Activated CD8-positive, alpha-beta memory T cell treated with anti-CD3 and anti-CD28 coated beads, Interleukin-2, amount 50 U/mL, for 48 hours (primary cell): ENCODE measurements around the gene LTBP1.

ENCODE experiments used
- DNase-seq: peaks from one replicate; pipeline ENCODE4 v3.0.0-alpha.2; 2020

LTBP1 gene

GRCh38 chr2:33238111-33238510 lies 291.4 kb downstream of the LTBP1 start:
- no peak for DNase-seq

- no peak for DNase-seq
Observed at GRCh38 chr2:33240178-33240577, 293.4 kb downstream of the LTBP1 start.

- DNase-seq: no peak
Observed at GRCh38 chr2:33241072-33241471, 294.3 kb downstream of the LTBP1 start.

- DNase-seq: no peak
Observed at GRCh38 chr2:33241581-33241980, 294.8 kb downstream of the LTBP1 start.

GRCh38 chr2:33242845-33243244 lies 296.1 kb downstream of the LTBP1 start:
- no peak for DNase-seq

GRCh38 chr2:33246432-33246831 lies 299.7 kb downstream of the LTBP1 start:
- DNase-seq: no peak

- DNase-seq: no peak
Observed at GRCh38 chr2:33247365-33247764, 300.6 kb downstream of the LTBP1 start.

- DNase-seq: no peak
Observed at GRCh38 chr2:33250417-33251029, 303.8 kb downstream of the LTBP1 start.

- DNase-seq: no peak
Observed at GRCh38 chr2:33256162-33256755, 309.5 kb downstream of the LTBP1 start.

GRCh38 chr2:33258387-33258786 lies 311.6 kb downstream of the LTBP1 start:
- no peak for DNase-seq

GRCh38 chr2:33262097-33262496 lies 315.3 kb downstream of the LTBP1 start:
- DNase-seq: no peak

- DNase-seq: no peak
Observed at GRCh38 chr2:33264766-33265165, 318.0 kb downstream of the LTBP1 start.

- DNase-seq: no peak
Observed at GRCh38 chr2:33265584-33266338, 319.0 kb downstream of the LTBP1 start.

- no peak for DNase-seq
Observed at GRCh38 chr2:33266467-33266866, 319.7 kb downstream of the LTBP1 start.

- DNase-seq: no peak
Observed at GRCh38 chr2:33267043-33267442, 320.3 kb downstream of the LTBP1 start.

GRCh38 chr2:33267756-33268155 lies 321.0 kb downstream of the LTBP1 start:
- DNase-seq: no peak

GRCh38 chr2:33268246-33268831 lies 321.6 kb downstream of the LTBP1 start:
- no peak for DNase-seq

- no peak for DNase-seq
Observed at GRCh38 chr2:33272001-33272400, 325.2 kb downstream of the LTBP1 start.

- no peak for DNase-seq
Observed at GRCh38 chr2:33273479-33273878, 326.7 kb downstream of the LTBP1 start.

GRCh38 chr2:33274524-33274923 lies 327.8 kb downstream of the LTBP1 start:
- no peak for DNase-seq

GRCh38 chr2:33275689-33276444 lies 329.1 kb downstream of the LTBP1 start:
- no peak for DNase-seq

- no peak for DNase-seq
Observed at GRCh38 chr2:33277002-33277426, 330.3 kb downstream of the LTBP1 start.
